ENCODE data around the gene MARCHF6.
"Not testable (repeated sequence)": the region's sequence is repeated elsewhere in the genome, so short reads cannot be mapped to it uniquely, and the experiment has no call there.

The MARCHF6 gene

GRCh38 chr5:10308844-10309243 lies 44.7 kb upstream of the MARCHF6 start:
- DNase-seq (ENCODE audit: low read depth) = no peak
- no peak overlapping the region for H3K4me3 ChIP-seq (ENCODE audit: low read depth, low read length)
- TF ChIP-seq MAX (IDR thresholded peaks at IDR 0.05; ENCODE audit: low read depth, low read length) (no peak), MYC (IDR thresholded peaks at IDR 0.05; ENCODE audit: low read depth, low read length) (no peak), CTCF (IDR thresholded peaks at IDR 0.05; ENCODE audit: low read depth, low read length) (no peak), POLR2A (IDR thresholded peaks at IDR 0.05; ENCODE audit: extremely low read depth, insufficient read length) (no peak)

GRCh38 chr5:10310066-10310779 lies 43.3 kb upstream of the MARCHF6 start:
- no peak overlapping the region for H3K4me3 ChIP-seq (ENCODE audit: low read depth, low read length)
- TF ChIP-seq CTCF (IDR thresholded peaks at IDR 0.05; ENCODE audit: low read depth, low read length) (no peak), MYC (IDR thresholded peaks at IDR 0.05; ENCODE audit: low read depth, low read length) (no peak), MAX (IDR thresholded peaks at IDR 0.05; ENCODE audit: low read depth, low read length) (no peak), POLR2A (IDR thresholded peaks at IDR 0.05; ENCODE audit: extremely low read depth, insufficient read length) (no peak)
- no peak for DNase-seq (ENCODE audit: low read depth)

- not testable (repeated sequence) for H3K4me3 ChIP-seq (ENCODE audit: low read depth, low read length); DNase-seq (ENCODE audit: low read depth)
These were observed 42.5 kb upstream of the MARCHF6 start for GRCh38 chr5:10310835-10311570.

- no peak for DNase-seq (ENCODE audit: low read depth)
- no peak overlapping the region for H3K4me3 ChIP-seq (ENCODE audit: low read depth, low read length)
- TF ChIP-seq CTCF (IDR thresholded peaks at IDR 0.05; ENCODE audit: low read depth, low read length) = no peak
These were observed 41.7 kb upstream of the MARCHF6 start for GRCh38 chr5:10311595-10312425.

GRCh38 chr5:10315201-10315600 lies 38.3 kb upstream of the MARCHF6 start:
- no peak overlapping the region for H3K4me3 ChIP-seq (ENCODE audit: low read depth, low read length)
- DNase-seq (ENCODE audit: low read depth) = no peak
- TF ChIP-seq POLR2A (IDR thresholded peaks at IDR 0.05; ENCODE audit: extremely low read depth, insufficient read length) (no peak), MAX (IDR thresholded peaks at IDR 0.05; ENCODE audit: low read depth, low read length) (no peak), CTCF (IDR thresholded peaks at IDR 0.05; ENCODE audit: low read depth, low read length) (no peak)

- no peak overlapping the region for H3K4me3 ChIP-seq (ENCODE audit: low read depth, low read length)
- TF ChIP-seq MYC (IDR thresholded peaks at IDR 0.05; ENCODE audit: low read depth, low read length) = no peak
- TF ChIP-seq CTCF (IDR thresholded peaks at IDR 0.05; ENCODE audit: low read depth, low read length) = no peak
- no peak for TF ChIP-seq POLR2A (IDR thresholded peaks at IDR 0.05; ENCODE audit: extremely low read depth, insufficient read length)
- DNase-seq (ENCODE audit: low read depth) = no peak
These were observed 37.5 kb upstream of the MARCHF6 start for GRCh38 chr5:10315824-10316509.

All from NB4 (cell line).